ENCODE results near the gene RNF111. TPM values are rescaled to one million over a fixed set of nuclear protein-coding genes. Genes with fewer than 3 reads are reported as not detected.

RNF111 gene
- total RNA-seq, 1 donor from 2014 or later: 35.3 TPM

DNA sequence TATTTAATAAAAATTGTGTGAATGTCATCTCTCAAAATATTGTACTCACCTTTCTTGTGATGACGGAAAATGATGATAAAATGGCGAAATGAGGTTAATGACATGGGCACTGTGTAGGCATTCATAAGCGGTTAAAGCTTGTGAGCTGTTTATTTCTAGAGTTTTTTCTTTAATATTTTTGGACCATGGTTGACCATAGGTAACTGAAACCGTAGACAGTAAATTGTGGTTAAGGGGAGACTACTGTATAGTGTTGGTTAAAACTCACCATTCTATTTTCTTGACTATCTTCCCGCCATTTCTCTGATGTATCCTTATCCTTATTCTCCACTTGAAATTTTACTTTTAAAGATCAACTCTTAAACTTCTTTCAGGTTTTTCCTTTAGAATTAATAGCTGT lies 14.5 kb downstream of the RNF111 start:
- intact Hi-C loops (cut with DNase I): no loop called here
- TF ChIP-seq, protein P1, sequence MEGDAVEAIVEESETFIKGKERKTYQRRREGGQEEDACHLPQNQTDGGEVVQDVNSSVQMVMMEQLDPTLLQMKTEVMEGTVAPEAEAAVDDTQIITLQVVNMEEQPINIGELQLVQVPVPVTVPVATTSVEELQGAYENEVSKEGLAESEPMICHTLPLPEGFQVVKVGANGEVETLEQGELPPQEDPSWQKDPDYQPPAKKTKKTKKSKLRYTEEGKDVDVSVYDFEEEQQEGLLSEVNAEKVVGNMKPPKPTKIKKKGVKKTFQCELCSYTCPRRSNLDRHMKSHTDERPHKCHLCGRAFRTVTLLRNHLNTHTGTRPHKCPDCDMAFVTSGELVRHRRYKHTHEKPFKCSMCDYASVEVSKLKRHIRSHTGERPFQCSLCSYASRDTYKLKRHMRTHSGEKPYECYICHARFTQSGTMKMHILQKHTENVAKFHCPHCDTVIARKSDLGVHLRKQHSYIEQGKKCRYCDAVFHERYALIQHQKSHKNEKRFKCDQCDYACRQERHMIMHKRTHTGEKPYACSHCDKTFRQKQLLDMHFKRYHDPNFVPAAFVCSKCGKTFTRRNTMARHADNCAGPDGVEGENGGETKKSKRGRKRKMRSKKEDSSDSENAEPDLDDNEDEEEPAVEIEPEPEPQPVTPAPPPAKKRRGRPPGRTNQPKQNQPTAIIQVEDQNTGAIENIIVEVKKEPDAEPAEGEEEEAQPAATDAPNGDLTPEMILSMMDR (IDR thresholded peaks at IDR 0.05): no peak
- Histone ChIP-seq H3K27me3 (no peaks in the 10 kb centered on the region), H3K4me1 (no peaks in the 10 kb centered on the region), H3K4me3 (no peak overlapping the region), H3K27ac (no peak overlapping the region), H3K9me3 (no peaks in the 10 kb centered on the region), H3K36me3 (peaks cover 7% of the 10 kb centered on the region)
- no peak for ATAC-seq
- no peak for DNase-seq

DNA sequence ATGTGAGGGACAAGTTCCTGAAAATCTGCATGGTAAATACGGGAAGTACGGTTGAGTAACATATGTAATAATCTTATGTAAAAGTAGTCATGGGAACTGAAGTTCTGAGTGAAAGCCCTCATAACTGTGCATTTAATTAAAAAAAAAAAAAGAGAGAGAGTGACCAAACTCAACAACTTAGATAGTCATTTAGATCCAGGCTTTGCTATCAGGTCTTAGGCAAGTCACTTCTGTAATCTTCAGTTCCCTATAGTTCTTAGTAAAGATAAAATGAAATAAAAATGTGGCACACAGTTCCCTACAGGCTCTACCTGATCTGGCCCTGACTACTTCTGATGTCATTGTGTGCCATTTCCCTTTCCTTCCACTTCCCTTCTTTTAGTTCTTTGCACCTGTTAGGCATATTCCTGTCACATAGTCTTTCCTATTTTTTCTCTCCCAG lies 15.0 kb downstream of the RNF111 start:
- Histone ChIP-seq H3K36me3 (peaks cover 7% of the 10 kb centered on the region), H3K27me3 (no peaks in the 10 kb centered on the region), H3K4me1 (no peaks in the 10 kb centered on the region), H3K9me3 (no peaks in the 10 kb centered on the region), H3K27ac (no peak overlapping the region), H3K4me3 (no peak overlapping the region)
- TF ChIP-seq, protein P1 (IDR thresholded peaks at IDR 0.05): no peak
- ATAC-seq (peak; percentile 82), DNase-seq (no peak)
- intact Hi-C loops (cut with DNase I): no loop called here

DNA sequence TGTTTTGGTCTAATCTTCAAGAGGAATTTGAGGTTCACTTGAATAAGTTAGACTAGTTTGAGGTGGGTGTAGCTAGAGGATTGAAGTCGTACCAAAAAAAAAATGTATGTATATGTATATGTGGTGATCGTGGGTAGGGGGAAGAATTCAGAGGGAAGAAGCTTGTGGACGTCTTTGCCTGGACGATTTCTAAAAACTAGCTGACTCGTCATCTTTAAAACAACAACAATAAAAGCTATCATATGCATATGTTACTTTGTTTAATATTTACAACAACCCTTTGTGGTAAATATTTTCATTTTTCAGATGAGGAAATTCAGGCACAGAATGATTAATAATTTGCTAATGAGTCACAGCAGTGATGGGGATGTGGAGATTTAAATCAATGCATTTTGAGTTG lies 18.1 kb downstream of the RNF111 start:
- intact Hi-C loops (cut with DNase I): no loop called here
- H3K4me1 ChIP-seq: no peaks in the 10 kb centered on the region
- H3K9me3 ChIP-seq: no peaks in the 10 kb centered on the region
- H3K36me3 ChIP-seq: peaks cover 7% of the 10 kb centered on the region
- no peak overlapping the region for H3K4me3 ChIP-seq
- H3K27me3 ChIP-seq: no peaks in the 10 kb centered on the region
- no peak for DNase-seq
- no peak overlapping the region for H3K27ac ChIP-seq
- TF ChIP-seq, protein P1 (IDR thresholded peaks at IDR 0.05): no peak
- ATAC-seq: no peak

DNA sequence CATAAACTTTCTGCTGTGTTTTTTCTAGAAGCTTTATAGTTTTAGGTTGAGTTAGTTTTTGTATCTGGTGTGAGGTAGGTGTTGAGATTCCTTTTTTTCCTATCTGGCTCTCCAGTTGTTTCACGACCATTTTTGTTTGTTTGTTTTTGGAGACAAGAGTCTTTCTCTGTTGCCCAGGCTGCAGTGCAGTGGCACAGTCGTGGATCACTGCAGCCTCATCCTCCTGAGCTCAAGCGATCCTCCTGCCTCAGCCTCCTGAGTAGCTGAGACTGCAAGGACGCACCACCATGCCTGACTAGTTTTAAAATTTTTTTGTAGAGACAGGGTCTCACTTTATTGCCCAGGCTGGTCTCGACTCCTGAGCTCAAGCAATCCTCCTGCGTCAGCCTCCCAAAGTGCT lies 20.6 kb downstream of the RNF111 start:
- DNase-seq (no peak), ATAC-seq (no peak)
- Histone ChIP-seq H3K9me3 (no peaks in the 10 kb centered on the region), H3K27ac (no peak overlapping the region), H3K27me3 (no peaks in the 10 kb centered on the region), H3K4me3 (no peak overlapping the region), H3K36me3 (peaks cover 7% of the 10 kb centered on the region), H3K4me1 (peaks cover 1% of the 10 kb centered on the region)
- intact Hi-C loops (cut with DNase I): no loop called here
- TF ChIP-seq, protein P1 (IDR thresholded peaks at IDR 0.05): no peak

DNA sequence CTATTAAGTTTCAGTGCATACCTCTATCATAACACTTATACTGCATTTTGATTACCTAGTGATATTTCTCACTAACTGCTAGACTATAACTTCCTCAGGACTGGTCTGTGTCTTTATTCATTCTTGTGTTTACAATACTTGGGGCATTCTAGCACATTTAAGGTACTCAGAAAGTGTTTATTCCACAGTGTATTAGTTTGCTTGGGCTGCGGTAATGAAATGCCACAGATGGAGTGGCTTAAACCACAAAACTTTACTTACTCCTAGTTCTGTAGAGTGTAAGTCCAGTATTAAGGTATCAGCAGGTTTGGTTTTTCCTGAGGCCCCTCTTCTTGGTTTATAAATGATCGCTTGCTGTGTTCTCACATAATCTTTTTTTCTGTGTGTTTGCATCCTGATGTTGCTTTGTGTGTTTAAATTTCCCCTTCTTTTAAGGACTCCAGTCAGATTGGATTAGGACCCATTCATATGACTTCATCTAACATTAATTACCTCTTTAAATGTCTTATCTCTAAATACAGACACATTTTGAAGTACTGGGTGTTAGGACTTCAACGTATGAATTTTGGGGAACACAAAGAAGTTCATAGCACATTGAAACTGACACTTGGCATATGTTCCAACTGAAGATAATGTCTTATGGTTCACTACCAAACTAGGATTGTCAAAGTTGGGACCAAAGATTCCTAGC lies 23.9 kb downstream of the RNF111 start:
- no peak for DNase-seq
- TF ChIP-seq, protein P1 (IDR thresholded peaks at IDR 0.05): no peak
- intact Hi-C loops (cut with DNase I): no loop called here

More for the DNA sequence above, 23.9 kb downstream of the RNF111 start:
- Histone ChIP-seq H3K9me3 (no peaks in the 10 kb centered on the region), H3K4me3 (no peak overlapping the region), H3K36me3 (no peaks in the 10 kb centered on the region), H3K27ac (no peak overlapping the region), H3K27me3 (no peaks in the 10 kb centered on the region), H3K4me1 (peaks cover 8% of the 10 kb centered on the region)
- no peak for ATAC-seq

Measured in upper lobe of right lung (tissue), 1 donor.